Activated CD8-positive, alpha-beta memory T cell treated with anti-CD3 and anti-CD28 coated beads, Interleukin-2, amount 50 U/mL, for 4 hours (primary cell): ENCODE data around the gene PAM16.

Experiments
- DNase-seq: peaks from one replicate; pipeline ENCODE4 v3.0.0-alpha.2; 2020

PAM16 gene

GRCh38 chr16:4370570-4371356 lies 19.6 kb upstream of the PAM16 start:
- no peak for DNase-seq

GRCh38 chr16:4370151-4370550 lies 19.0 kb upstream of the PAM16 start:
- no peak for DNase-seq

GRCh38 chr16:4369007-4369733 lies 18.0 kb upstream of the PAM16 start:
- DNase-seq = no peak

GRCh38 chr16:4367393-4367856 lies 16.3 kb upstream of the PAM16 start:
- DNase-seq = no peak

GRCh38 chr16:4366016-4366415 lies 14.9 kb upstream of the PAM16 start:
- no peak for DNase-seq

GRCh38 chr16:4365615-4366014 lies 14.5 kb upstream of the PAM16 start:
- no peak for DNase-seq

GRCh38 chr16:4365014-4365406 lies 13.9 kb upstream of the PAM16 start:
- no peak for DNase-seq

GRCh38 chr16:4364196-4365013 lies 13.3 kb upstream of the PAM16 start:
- DNase-seq = no peak

GRCh38 chr16:4362476-4363135 lies 11.5 kb upstream of the PAM16 start:
- DNase-seq = no peak

GRCh38 chr16:4361944-4362311 lies 10.8 kb upstream of the PAM16 start:
- DNase-seq = no peak

- no peak for DNase-seq
Measured at GRCh38 chr16:4361033-4361943, 10.2 kb upstream of the PAM16 start.

GRCh38 chr16:4360538-4361021 lies 9.5 kb upstream of the PAM16 start:
- DNase-seq = no peak

- DNase-seq = no peak
Measured at GRCh38 chr16:4359914-4360313, 8.8 kb upstream of the PAM16 start.

GRCh38 chr16:4358831-4359561 lies 7.9 kb upstream of the PAM16 start:
- DNase-seq = peak; percentile 72

- DNase-seq = no peak
Measured at GRCh38 chr16:4358236-4358635, 7.1 kb upstream of the PAM16 start.

- no peak for DNase-seq
Measured at GRCh38 chr16:4356820-4357219, 5.7 kb upstream of the PAM16 start.

GRCh38 chr16:4354512-4355409 lies 3.6 kb upstream of the PAM16 start:
- no peak for DNase-seq

- DNase-seq = no peak
Measured at GRCh38 chr16:4353675-4354074, 2.6 kb upstream of the PAM16 start.

- DNase-seq = no peak
Measured at GRCh38 chr16:4352843-4353242, 1.7 kb upstream of the PAM16 start.

GRCh38 chr16:4351880-4352279 lies 759 bp upstream of the PAM16 start:
- DNase-seq = no peak
